ENCODE data around the gene SNX9.

The SNX9 gene

DNA sequence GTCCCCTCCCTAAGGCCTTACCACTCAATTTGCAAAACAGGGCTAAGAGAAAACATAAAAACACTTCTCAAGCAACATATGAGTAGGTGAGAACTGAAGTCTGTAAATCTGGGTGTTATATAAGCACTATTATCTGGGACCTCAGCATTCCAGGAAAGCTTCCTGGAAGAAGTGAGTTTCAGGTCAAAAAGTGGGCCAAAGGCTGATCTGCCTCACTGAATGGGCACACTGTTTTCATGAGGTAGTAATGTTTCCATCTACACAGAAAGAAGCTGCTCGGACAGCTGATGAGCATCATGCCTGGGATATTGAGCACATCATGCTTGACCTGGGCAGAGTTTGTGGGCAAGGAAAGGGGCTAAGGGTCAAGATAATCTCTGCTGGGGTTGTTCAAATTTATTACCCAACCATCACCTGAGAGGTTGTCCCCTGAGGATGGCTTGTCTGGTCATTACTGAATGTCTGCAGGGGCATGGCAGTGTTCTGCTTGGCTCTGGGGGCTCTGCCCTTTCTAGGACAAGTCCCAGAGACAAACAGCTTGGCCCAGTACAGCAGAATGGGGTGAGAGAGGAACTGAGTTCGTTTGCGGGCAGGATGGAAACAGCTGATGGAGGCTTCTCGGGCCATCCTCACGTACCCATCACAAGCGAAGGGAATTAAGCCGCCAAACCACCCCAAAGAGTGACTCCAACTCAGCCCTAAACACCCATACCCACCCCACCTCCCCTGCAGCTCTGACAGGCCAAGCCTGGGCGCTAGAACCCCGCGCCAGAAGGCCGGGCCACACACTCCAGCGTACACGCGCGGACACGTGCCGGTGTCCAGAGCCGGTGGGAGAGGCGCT is 157.5 kb downstream of the SNX9 start:
- H3K36me3 ChIP-seq (ENCODE audit: control insufficient read depth in 1 of 2, insufficient read depth in 2 of 2, low read depth in 1 of 2, low read length in 2 of 2), result peaks cover 0 to 4% of the 10 kb centered on the region in 2 experiments
- H3K27me3 ChIP-seq (ENCODE audit: control insufficient read depth in 1 of 2, insufficient read depth in 1 of 2, low read length in 2 of 2), result no peaks in the 10 kb centered on the region
- peak overlapping the region; percentile 91 to 96 for H3K4me3 ChIP-seq (ENCODE audit: insufficient read depth in 1 of 2, low read depth in 1 of 2, low read length in 2 of 2)
- H3K4ac ChIP-seq (ENCODE audit: low read depth in 1 of 2, low read length in 2 of 2), result peak overlapping the region in 1 of 2 experiments; percentile 89
- H3K9me3 ChIP-seq (ENCODE audit: control insufficient read depth, low read length), result no peaks in the 10 kb centered on the region
- peak overlapping the region; percentile 87 for H4K8ac ChIP-seq (ENCODE audit: low read length)
- H3K23ac ChIP-seq (ENCODE audit: low read length in 2 of 2), result peak overlapping the region in 1 of 2 experiments; percentile 31
- peak overlapping the region; percentile 95 for H2BK120ac ChIP-seq (ENCODE audit: low read depth, low read length)
- peak overlapping the region; percentile 30 for H4K91ac ChIP-seq (ENCODE audit: low read length)
- no peak for DNase-seq
- H3K79me1 ChIP-seq (replicated peaks; ENCODE audit: low read length, poor library complexity, severe bottlenecking), result no peaks in the 10 kb centered on the region
- H3K18ac ChIP-seq (ENCODE audit: low read depth in 1 of 2, low read length in 2 of 2), result peak overlapping the region; percentile 77 to 100
- peak overlapping the region; percentile 26 for H2BK15ac ChIP-seq (ENCODE audit: low read depth, poor library complexity, severe bottlenecking)
- H2BK5ac ChIP-seq (ENCODE audit: low read depth, low read length, poor library complexity, severe bottlenecking), result peak overlapping the region; percentile 63
- peak overlapping the region; percentile 82 for H3K4me2 ChIP-seq (ENCODE audit: low read length, poor library complexity, severe bottlenecking)
- H2AFZ ChIP-seq (ENCODE audit: low read depth, low read length), result no peak overlapping the region
- peak overlapping the region; percentile 53 for H3K27ac ChIP-seq (ENCODE audit: low read length, poor library complexity, severe bottlenecking)
- H2BK12ac ChIP-seq (ENCODE audit: low read length in 2 of 2), result peak overlapping the region; percentile 44 to 99
- WGBS, result 77% methylated on average over 18 of the region's 19 CpGs
- H3K4me1 ChIP-seq (ENCODE audit: control insufficient read depth, insufficient read depth, low read depth, low read length), result peaks cover 20% of the 10 kb centered on the region
- H3K14ac ChIP-seq (ENCODE audit: low read length in 2 of 2), result peak overlapping the region in 1 of 2 experiments; percentile 77
- peak overlapping the region; percentile 88 for H3K9ac ChIP-seq (ENCODE audit: low read length)
- peak overlapping the region; percentile 98 for H2AK5ac ChIP-seq (ENCODE audit: low read length, severe bottlenecking)

DNA sequence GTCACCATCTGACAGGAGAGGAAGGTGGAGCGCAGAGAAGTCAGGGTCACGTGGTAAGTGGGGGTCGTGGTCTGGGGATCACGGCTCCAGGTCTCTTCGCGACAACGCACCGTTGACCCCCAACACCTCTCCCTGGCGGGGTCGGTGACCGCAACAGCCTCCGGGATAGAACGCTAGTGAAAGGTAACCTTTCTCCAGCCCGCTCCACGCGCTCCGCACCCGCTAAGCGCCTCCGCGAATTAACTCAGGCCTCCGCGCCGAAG is 158.0 kb downstream of the SNX9 start:
- peak overlapping the region; percentile 95 for H2BK120ac ChIP-seq (ENCODE audit: low read depth, low read length)
- peak overlapping the region; percentile 63 for H2BK5ac ChIP-seq (ENCODE audit: low read depth, low read length, poor library complexity, severe bottlenecking)
- peaks cover 0 to 4% of the 10 kb centered on the region in 2 experiments for H3K36me3 ChIP-seq (ENCODE audit: control insufficient read depth in 1 of 2, insufficient read depth in 2 of 2, low read depth in 1 of 2, low read length in 2 of 2)
- H2BK12ac ChIP-seq (ENCODE audit: low read length in 2 of 2), result peak overlapping the region; percentile 44 to 99
- H4K8ac ChIP-seq (ENCODE audit: low read length), result peak overlapping the region; percentile 87
- H4K91ac ChIP-seq (ENCODE audit: low read length), result peak overlapping the region; percentile 30
- no peaks in the 10 kb centered on the region for H3K79me1 ChIP-seq (replicated peaks; ENCODE audit: low read length, poor library complexity, severe bottlenecking)
- H3K14ac ChIP-seq (ENCODE audit: low read length in 2 of 2), result peak overlapping the region in 1 of 2 experiments; percentile 77
- no peaks in the 10 kb centered on the region for H3K9me3 ChIP-seq (ENCODE audit: control insufficient read depth, low read length)
- H3K4me1 ChIP-seq (ENCODE audit: control insufficient read depth, insufficient read depth, low read depth, low read length), result peaks cover 26% of the 10 kb centered on the region
- no peak overlapping the region for H2AFZ ChIP-seq (ENCODE audit: low read depth, low read length)
- H2AK5ac ChIP-seq (ENCODE audit: low read length, severe bottlenecking), result peak overlapping the region; percentile 98
- peak overlapping the region; percentile 91 to 96 for H3K4me3 ChIP-seq (ENCODE audit: insufficient read depth in 1 of 2, low read depth in 1 of 2, low read length in 2 of 2)
- H3K23ac ChIP-seq (ENCODE audit: low read length in 2 of 2), result peak overlapping the region in 1 of 2 experiments; percentile 70
- H3K18ac ChIP-seq (ENCODE audit: low read depth in 1 of 2, low read length in 2 of 2), result peak overlapping the region; percentile 77 to 100
- DNase-seq, result no peak
- 12% methylated on average over 20 of the region's 24 CpGs for WGBS
- H3K9ac ChIP-seq (ENCODE audit: low read length), result peak overlapping the region; percentile 88
- H2BK15ac ChIP-seq (ENCODE audit: low read depth, poor library complexity, severe bottlenecking), result peak overlapping the region; percentile 60
- H3K4ac ChIP-seq (ENCODE audit: low read depth in 1 of 2, low read length in 2 of 2), result peak overlapping the region in 1 of 2 experiments; percentile 89
- H3K4me2 ChIP-seq (ENCODE audit: low read length, poor library complexity, severe bottlenecking), result peak overlapping the region; percentile 82
- peak overlapping the region; percentile 53 for H3K27ac ChIP-seq (ENCODE audit: low read length, poor library complexity, severe bottlenecking)
- no peaks in the 10 kb centered on the region for H3K27me3 ChIP-seq (ENCODE audit: control insufficient read depth in 1 of 2, insufficient read depth in 1 of 2, low read length in 2 of 2)

DNA sequence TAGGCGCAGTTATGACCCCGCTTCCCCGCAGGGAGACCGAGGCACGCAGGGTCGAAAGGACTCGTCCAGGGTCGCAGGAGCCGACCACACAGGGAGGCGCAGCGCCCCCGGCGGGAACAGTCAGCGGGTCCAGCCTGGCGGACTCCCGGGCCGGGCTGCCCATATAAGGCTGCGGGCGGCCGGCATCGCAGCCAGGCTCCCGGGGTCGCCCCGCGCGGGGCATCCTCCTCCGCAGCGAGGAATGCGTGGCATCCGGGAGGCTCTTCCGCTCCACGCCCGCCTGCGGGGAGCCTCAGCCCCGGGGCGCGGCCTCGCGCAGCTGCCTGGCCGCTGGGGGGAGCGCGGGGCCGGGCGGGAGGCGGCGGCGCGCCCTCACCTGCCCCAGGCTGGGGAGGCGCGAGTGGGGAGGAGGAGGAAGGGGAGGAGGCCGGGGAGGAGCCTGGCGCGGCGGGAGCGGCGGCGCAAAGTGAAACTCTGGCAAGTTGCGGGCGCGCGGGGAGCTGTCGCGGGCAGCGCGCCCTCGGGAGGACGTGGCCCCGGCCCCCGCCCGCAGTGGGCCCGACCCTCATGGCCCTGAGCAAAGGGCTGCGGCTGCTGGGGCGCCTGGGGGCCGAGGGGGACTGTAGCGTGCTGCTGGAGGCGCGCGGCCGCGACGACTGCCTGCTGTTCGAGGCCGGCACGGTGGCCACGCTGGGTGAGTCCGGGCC is 158.5 kb downstream of the SNX9 start, which contains the start of gene SYNJ2:
Gene SYNJ2 (plus strand): TSS at position 469 of the 707 bp plus-strand sequence. CDS start 99 bp downstream, at position 568.
- under 1% methylated on average over 77 of the region's 86 CpGs for WGBS

More for the DNA sequence above, 158.5 kb downstream of the SNX9 start, which contains the start of gene SYNJ2:
- peak; percentile 82 for DNase-seq
- Histone ChIP-seq H4K8ac (ENCODE audit: low read length) (peak within 1 kb of the TSS; percentile 87), H2BK12ac (ENCODE audit: low read length in 2 of 2) (peak within 1 kb of the TSS; percentile 44 to 99), H3K18ac (ENCODE audit: low read depth in 1 of 2, low read length in 2 of 2) (peak within 1 kb of the TSS; percentile 97 to 100), H3K27ac (ENCODE audit: low read length, poor library complexity, severe bottlenecking) (peak within 1 kb of the TSS; percentile 53), H3K23ac (ENCODE audit: low read length in 2 of 2) (peak within 1 kb of the TSS; percentile 24 to 100), H2AFZ (ENCODE audit: low read depth, low read length) (peak within 1 kb of the TSS; percentile 46), H3K36me3 (ENCODE audit: control insufficient read depth in 1 of 2, insufficient read depth in 2 of 2, low read depth in 1 of 2, low read length in 2 of 2) (peaks cover 0 to 4% of the 10 kb centered on the region in 2 experiments), H3K4me1 (ENCODE audit: control insufficient read depth, insufficient read depth, low read depth, low read length) (peaks cover 28% of the 10 kb centered on the region), H3K27me3 (ENCODE audit: control insufficient read depth in 1 of 2, insufficient read depth in 1 of 2, low read length in 2 of 2) (no peaks in the 10 kb centered on the region), H3K9ac (ENCODE audit: low read length) (peak within 1 kb of the TSS; percentile 88), H2BK15ac (ENCODE audit: low read depth, poor library complexity, severe bottlenecking) (peak within 1 kb of the TSS; percentile 66), H3K4me2 (ENCODE audit: low read length, poor library complexity, severe bottlenecking) (peak within 1 kb of the TSS; percentile 82), H2BK5ac (ENCODE audit: low read depth, low read length, poor library complexity, severe bottlenecking) (peak within 1 kb of the TSS; percentile 63), H3K79me1 (replicated peaks; ENCODE audit: low read length, poor library complexity, severe bottlenecking) (no peaks in the 10 kb centered on the region), H4K91ac (ENCODE audit: low read length) (peak within 1 kb of the TSS; percentile 83), H2BK120ac (ENCODE audit: low read depth, low read length) (peak within 1 kb of the TSS; percentile 95), H2AK5ac (ENCODE audit: low read length, severe bottlenecking) (peak within 1 kb of the TSS; percentile 98), H3K9me3 (ENCODE audit: control insufficient read depth, low read length) (no peaks in the 10 kb centered on the region), H3K4ac (ENCODE audit: low read depth in 1 of 2, low read length in 2 of 2) (peak within 1 kb of the TSS; percentile 82 to 90), H3K14ac (ENCODE audit: low read length in 2 of 2) (peak within 1 kb of the TSS in 1 of 2 experiments; percentile 99), H3K4me3 (ENCODE audit: insufficient read depth in 1 of 2, low read depth in 1 of 2, low read length in 2 of 2) (peak within 1 kb of the TSS; percentile 91 to 96)
